ENCODE results near the gene DUOX1.

The DUOX1 gene

GRCh38 chr15:45138814-45139765, 9.3 kb downstream of the DUOX1 start:
- Histone ChIP-seq H3K36me3 (ENCODE audit: control insufficient read depth, insufficient read depth, low read length) (no peaks in the 10 kb centered on the region), H3K4me3 (ENCODE audit: low read depth, low read length) (no peak overlapping the region), H3K9me3 (ENCODE audit: control insufficient read depth, low read length) (no peaks in the 10 kb centered on the region), H3K4me2 (ENCODE audit: low read length) (no peak overlapping the region), H3K9ac (no peak overlapping the region), H3K79me2 (no peaks in the 10 kb centered on the region), H3K27me3 (ENCODE audit: control insufficient read depth, insufficient read depth, low read length) (no peaks in the 10 kb centered on the region), H3K27ac (no peak overlapping the region), H2AFZ (no peak overlapping the region), H3K4me1 (no peaks in the 10 kb centered on the region)
- TF ChIP-seq CTCF (IDR thresholded peaks at IDR 0.05): no peak

- H3K27me3 ChIP-seq (ENCODE audit: control insufficient read depth, insufficient read depth, low read length): no peaks in the 10 kb centered on the region
- H3K36me3 ChIP-seq (ENCODE audit: control insufficient read depth, insufficient read depth, low read length): no peaks in the 10 kb centered on the region
- no peak overlapping the region for H3K4me3 ChIP-seq (ENCODE audit: low read depth, low read length)
- no peaks in the 10 kb centered on the region for H3K79me2 ChIP-seq
- no peak overlapping the region for H3K27ac ChIP-seq
- no peak overlapping the region for H3K9ac ChIP-seq
- H3K4me2 ChIP-seq (ENCODE audit: low read length): no peak overlapping the region
- no peaks in the 10 kb centered on the region for H3K9me3 ChIP-seq (ENCODE audit: control insufficient read depth, low read length)
- TF ChIP-seq CTCF (IDR thresholded peaks at IDR 0.05): no peak
- no peaks in the 10 kb centered on the region for H3K4me1 ChIP-seq
- no peak overlapping the region for H2AFZ ChIP-seq
These were observed 10.0 kb downstream of the DUOX1 start for GRCh38 chr15:45139770-45140169.

DNA sequence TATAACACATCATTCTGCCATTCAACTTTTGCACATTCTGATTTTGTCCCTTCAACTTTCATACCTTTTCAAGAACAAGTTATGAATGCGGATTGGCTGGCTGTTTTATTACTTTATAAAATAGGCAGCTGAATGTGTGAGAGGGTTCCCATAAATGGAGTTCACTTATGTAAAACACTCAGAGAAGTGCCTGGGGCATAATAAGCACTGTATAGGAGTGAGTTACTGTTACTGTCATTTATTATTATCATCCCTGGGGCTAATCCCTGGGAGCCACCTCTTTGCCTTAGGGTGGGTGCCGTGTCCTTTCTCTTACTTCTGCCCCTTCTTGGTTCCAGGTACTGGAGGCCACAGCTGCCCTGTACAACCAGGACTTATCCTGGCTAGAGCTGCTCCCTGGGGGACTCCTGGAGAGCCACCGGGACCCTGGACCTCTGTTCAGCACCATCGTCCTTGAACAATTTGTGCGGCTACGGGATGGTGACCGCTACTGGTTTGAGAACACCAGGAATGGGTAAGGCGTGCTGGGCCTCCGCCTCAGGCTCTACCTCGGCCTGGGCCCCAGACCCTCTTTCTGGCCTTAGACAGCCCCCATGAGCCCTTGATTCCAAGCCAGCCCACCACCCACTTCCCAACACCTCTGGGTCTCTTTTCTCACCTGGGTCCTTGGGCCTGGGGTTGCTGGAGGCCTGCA, 10.9 kb downstream of the DUOX1 start:
- H3K27me3 ChIP-seq (ENCODE audit: control insufficient read depth, insufficient read depth, low read length): no peaks in the 10 kb centered on the region
- H3K79me2 ChIP-seq: no peaks in the 10 kb centered on the region
- no peak overlapping the region for H3K4me3 ChIP-seq (ENCODE audit: low read depth, low read length)
- no peak for TF ChIP-seq CTCF (IDR thresholded peaks at IDR 0.05)
- no peak overlapping the region for H3K4me2 ChIP-seq (ENCODE audit: low read length)
- no peak overlapping the region for H3K27ac ChIP-seq
- H3K9me3 ChIP-seq (ENCODE audit: control insufficient read depth, low read length): no peaks in the 10 kb centered on the region
- H3K4me1 ChIP-seq: no peaks in the 10 kb centered on the region
- H3K36me3 ChIP-seq (ENCODE audit: control insufficient read depth, insufficient read depth, low read length): no peaks in the 10 kb centered on the region
- no peak overlapping the region for H2AFZ ChIP-seq
- no peak overlapping the region for H3K9ac ChIP-seq

GRCh38 chr15:45141386-45141785, 11.6 kb downstream of the DUOX1 start:
- TF ChIP-seq CTCF (IDR thresholded peaks at IDR 0.05): no peak
- Histone ChIP-seq H3K4me2 (ENCODE audit: low read length) (no peak overlapping the region), H3K27ac (no peak overlapping the region), H3K27me3 (ENCODE audit: control insufficient read depth, insufficient read depth, low read length) (no peaks in the 10 kb centered on the region), H3K9me3 (ENCODE audit: control insufficient read depth, low read length) (no peaks in the 10 kb centered on the region), H3K4me3 (ENCODE audit: low read depth, low read length) (no peak overlapping the region), H3K4me1 (no peaks in the 10 kb centered on the region), H3K79me2 (no peaks in the 10 kb centered on the region), H2AFZ (no peak overlapping the region), H3K9ac (no peak overlapping the region), H3K36me3 (ENCODE audit: control insufficient read depth, insufficient read depth, low read length) (no peaks in the 10 kb centered on the region)

Measured in parathyroid adenoma (tissue), 2 donors.